ENCODE measurements around the gene IFI27.

DNA sequence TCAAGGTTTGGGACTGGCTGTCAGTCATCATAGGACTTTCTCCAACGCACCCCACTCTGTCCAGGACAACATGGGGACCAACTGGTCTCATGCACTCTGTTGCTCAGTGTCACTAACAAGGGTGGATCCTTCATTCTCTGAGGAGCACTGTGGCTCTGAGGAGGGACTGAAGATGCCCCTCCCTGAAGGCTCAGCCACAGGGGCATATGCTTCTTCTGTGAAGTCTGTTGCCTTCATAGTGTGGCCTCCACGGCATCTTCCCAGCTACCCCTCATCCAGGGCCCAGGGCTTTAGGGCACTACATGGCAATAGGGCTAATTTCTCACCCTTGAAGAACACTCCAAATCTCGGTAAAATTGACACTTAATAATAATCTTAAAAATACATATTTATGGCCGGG lies 33.2 kb downstream of the IFI27 start:
- no peak for TF ChIP-seq POLR2AphosphoS5 (IDR thresholded peaks at IDR 0.05; ENCODE audit: low read depth, low read length)
- TF ChIP-seq, protein P1, sequence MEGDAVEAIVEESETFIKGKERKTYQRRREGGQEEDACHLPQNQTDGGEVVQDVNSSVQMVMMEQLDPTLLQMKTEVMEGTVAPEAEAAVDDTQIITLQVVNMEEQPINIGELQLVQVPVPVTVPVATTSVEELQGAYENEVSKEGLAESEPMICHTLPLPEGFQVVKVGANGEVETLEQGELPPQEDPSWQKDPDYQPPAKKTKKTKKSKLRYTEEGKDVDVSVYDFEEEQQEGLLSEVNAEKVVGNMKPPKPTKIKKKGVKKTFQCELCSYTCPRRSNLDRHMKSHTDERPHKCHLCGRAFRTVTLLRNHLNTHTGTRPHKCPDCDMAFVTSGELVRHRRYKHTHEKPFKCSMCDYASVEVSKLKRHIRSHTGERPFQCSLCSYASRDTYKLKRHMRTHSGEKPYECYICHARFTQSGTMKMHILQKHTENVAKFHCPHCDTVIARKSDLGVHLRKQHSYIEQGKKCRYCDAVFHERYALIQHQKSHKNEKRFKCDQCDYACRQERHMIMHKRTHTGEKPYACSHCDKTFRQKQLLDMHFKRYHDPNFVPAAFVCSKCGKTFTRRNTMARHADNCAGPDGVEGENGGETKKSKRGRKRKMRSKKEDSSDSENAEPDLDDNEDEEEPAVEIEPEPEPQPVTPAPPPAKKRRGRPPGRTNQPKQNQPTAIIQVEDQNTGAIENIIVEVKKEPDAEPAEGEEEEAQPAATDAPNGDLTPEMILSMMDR (IDR thresholded peaks at IDR 0.05): no peak
- TF ChIP-seq CHD2 (IDR thresholded peaks at IDR 0.05; ENCODE audit: low read length, partially characterized antibody): no peak
- TF ChIP-seq GABPA (IDR thresholded peaks at IDR 0.05; ENCODE audit: low read depth): no peak
- TF ChIP-seq TAF1 (IDR thresholded peaks at IDR 0.05; ENCODE audit: borderline replicate concordance, low read depth, low read length): no peak
- no peak for TF ChIP-seq EP300 (IDR thresholded peaks at IDR 0.05; ENCODE audit: borderline replicate concordance in 1 of 2, low read depth in 1 of 2, low read length in 1 of 2)
- no peak for TF ChIP-seq RFX5 (IDR thresholded peaks at IDR 0.05; ENCODE audit: low read length)
- no peak for TF ChIP-seq MAX (IDR thresholded peaks at IDR 0.05; ENCODE audit: low read depth)
- TF ChIP-seq SMC3 (IDR thresholded peaks at IDR 0.05; ENCODE audit: low read depth, low read length): no peak
- TF ChIP-seq MXI1 (IDR thresholded peaks at IDR 0.05; ENCODE audit: low read depth, low read length): no peak
- TF ChIP-seq NRF1 (IDR thresholded peaks at IDR 0.05; ENCODE audit: low read depth, low read length): no peak
